B cell (primary cell): Measurements from ENCODE around the gene CLCA4. TPM values are rescaled to one million over a fixed set of nuclear protein-coding genes. Genes with fewer than 3 reads are reported as not detected.
"Not testable (repeated sequence)": the region's sequence is repeated elsewhere in the genome, so short reads cannot be mapped to it uniquely, and the experiment has no call there.

Experiments
- ATAC-seq: fragments of 200-7000 bp; cut with Tn5 transposase; one replicate; pipeline ENCODE4 v1.10.0; 2021; ENCODE audit warnings: low read depth, mild to moderate bottlenecking, moderate number of reproducible peaks, moderate library complexity
- CTCF ChIA-PET: fragments of 350-600 bp; sonication (Branson Sonifier 250); formaldehyde crosslinking; loops from one replicate; lab custom pipeline; 2021; ENCODE audit warnings: antibody characterized with exemption, inconsistent platforms; lab: Charles Lee
- POLR2A ChIA-PET: fragments of 350-600 bp; sonication (Branson Sonifier 250); formaldehyde crosslinking; loops from one replicate; lab custom pipeline; 2021; ENCODE audit warnings: antibody characterized with exemption; lab: Charles Lee
- DNase-seq: peaks from one replicate; pipeline ENCODE4 v3.0.0; 2013
- H2AFZ ChIP-seq: 2 replicates; pipeline ENCODE4 v1.6.1; 2012; ENCODE audit warnings: mild to moderate bottlenecking, low read depth, low read length; ENCODE audit not compliant: insufficient read depth, poor library complexity, severe bottlenecking
- H3K27ac ChIP-seq, 2 donors: 1 replicate in 1 of 2; 2 replicates in 1 of 2; pipeline ENCODE4 v1.5.1; 2012 to 2013; ENCODE audit warnings: low read length in 2 of 2, mild to moderate bottlenecking in 2 of 2, moderate library complexity in 1 of 2
- H3K27me3 ChIP-seq, 4 experiments: fragments of 200-600 bp in 1 of 4; sonication (generic) in 1 of 4; replicated peaks in 1 of 4; 1 replicate in 2 of 4; 2 replicates in 2 of 4; pipeline versions ENCODE4 v1.6.1 to v1.7.0; 2013 to 2016; ENCODE audit warnings: low read length in 3 of 4, mild to moderate bottlenecking in 2 of 4, mixed read lengths in 1 of 4, moderate library complexity in 1 of 4; ENCODE audit not compliant: insufficient read depth in 4 of 4, control insufficient read depth in 3 of 4; ENCODE audit errors: control extremely low read depth in 1 of 4
- H3K36me3 ChIP-seq, 2 experiments: replicated peaks in 1 of 2; 1 replicate in 1 of 2; 2 replicates in 1 of 2; pipeline versions ENCODE4 v1.6.1 to v1.7.1; 2013; ENCODE audit warnings: low read length in 1 of 2; ENCODE audit not compliant: insufficient read depth in 2 of 2, control insufficient read depth in 1 of 2; ENCODE audit errors: control extremely low read depth in 1 of 2, extremely low read depth in 1 of 2
- H3K4me1 ChIP-seq, 2 donors: fragments of 200-600 bp in 1 of 2; sonication (generic) in 1 of 2; 1 replicate in 1 of 2; 2 replicates in 1 of 2; pipeline versions ENCODE4 v1.5.1 to v1.6.1; 2013 to 2017; ENCODE audit warnings: low read length in 2 of 2; ENCODE audit not compliant: control insufficient read depth in 2 of 2, insufficient read depth in 2 of 2
- H3K4me2 ChIP-seq: replicated peaks from 2 replicates; pipeline ENCODE3; 2012; ENCODE audit warnings: mild to moderate bottlenecking, low read depth, low read length; ENCODE audit not compliant: poor library complexity, severe bottlenecking
- H3K4me3 ChIP-seq, 5 experiments: fragments of 200-600 bp in 1 of 5; sonication (generic) in 1 of 5; 1 replicate in 3 of 5; 2 replicates in 2 of 5; pipeline versions ENCODE4 v1.5.1 to v1.7.0; 2011 to 2016; ENCODE audit warnings: low read length in 4 of 5, mild to moderate bottlenecking in 4 of 5, low read depth in 2 of 5, control low read depth in 1 of 5, moderate library complexity in 1 of 5; ENCODE audit not compliant: insufficient read depth in 1 of 5; ENCODE audit errors: control extremely low read depth in 1 of 5, extremely low read depth in 1 of 5
- H3K79me2 ChIP-seq: fragments of 200-600 bp; sonication (generic); one replicate; pipeline ENCODE4 v1.6.0; 2016; ENCODE audit warnings: low read length; ENCODE audit not compliant: control insufficient read depth, insufficient read depth
- H3K9ac ChIP-seq: fragments of 200-600 bp; sonication (generic); 2 replicates; pipeline ENCODE4 v1.6.1; 2017; ENCODE audit warnings: mild to moderate bottlenecking, low read length, moderate library complexity
- H3K9me3 ChIP-seq, 3 donors: one replicate each; pipeline versions ENCODE4 v1.6.1 to v1.7.1; 2013; ENCODE audit warnings: low read length in 2 of 3; ENCODE audit not compliant: control insufficient read depth in 2 of 3, insufficient read depth in 1 of 3; ENCODE audit errors: control extremely low read depth in 1 of 3
- H4K20me1 ChIP-seq: 2 replicates; pipeline ENCODE4 v1.6.0; 2012; ENCODE audit warnings: mild to moderate bottlenecking, low read length; ENCODE audit not compliant: insufficient read depth, control insufficient read depth, poor library complexity, severe bottlenecking
- H3K27ac Mint-ChIP-seq: one replicate; pipeline ENCODE4 v1.8.0; 2021; ENCODE audit warnings: mixed read lengths
- H3K27me3 Mint-ChIP-seq: one replicate; pipeline ENCODE4 v1.8.0; 2021; ENCODE audit warnings: mixed read lengths
- H3K4me1 Mint-ChIP-seq: one replicate; pipeline ENCODE4 v1.8.0; 2021; ENCODE audit warnings: mixed read lengths
- H3K4me3 Mint-ChIP-seq: one replicate; pipeline ENCODE4 v1.8.0; 2021; ENCODE audit warnings: mixed read lengths
- H3K9me3 Mint-ChIP-seq: one replicate; pipeline ENCODE4 v1.8.0; 2022; ENCODE audit warnings: mixed read lengths; ENCODE audit not compliant: insufficient read depth
- CTCF ChIP-seq: fragments of 200-600 bp; IDR thresholded peaks from one replicate; pipeline ENCODE4 v1.8.0; 2022; ENCODE audit warnings: antibody characterized with exemption, mild to moderate bottlenecking
- EZH2 ChIP-seq: IDR thresholded peaks from 2 replicates; pipeline ENCODE4 v1.6.1; 2012; ENCODE audit warnings: borderline replicate concordance, low read depth, mild to moderate bottlenecking, moderate library complexity, low read length; ENCODE audit not compliant: insufficient read depth, poor library complexity, severe bottlenecking
- WGBS: methylation state at CpG from one replicate; pipeline ENCODE4 v1.1.5; 2013; ENCODE audit warnings: missing lambda C conversion rate; ENCODE audit not compliant: insufficient coverage; 5-methylcytosine and 5-hydroxymethylcytosine counted together
- intact Hi-C: fragments of 100-400 bp; cut with micrococcal nuclease; formaldehyde crosslinking; loops from one replicate; pipeline ENCODE4 v1.10.0; 2022
- polyA plus RNA-seq: library from polyadenylated mRNA; depleted of rRNA; stranded (reverse); fragments of >200 nt; gene quantifications from 2 replicates; pipeline ENCODE4 v1.2.3, GENCODE V29; 2012
- total RNA-seq, 2 donors: library from RNA; stranded (reverse); fragments of 120-200 nt in 1 of 2; gene quantifications; 1 replicate in 1 of 2; 2 replicates in 1 of 2; pipeline versions ENCODE4 v1.2.3 to v1.2.4, GENCODE V29; 2013 to 2022

The CLCA4 gene
- total and polyA plus RNA-seq, 2 donors (not counting 1 experiment from before 2014, with no cell fraction given): not detected

GRCh38 chr1:86502125-86502646, 44.7 kb upstream of the CLCA4 start:
- H3K4me2 ChIP-seq: peak overlapping the region; percentile 42
- H3K27ac ChIP-seq, POLR2A ChIA-PET, H3K4me1 Mint-ChIP-seq, H3K9me3 Mint-ChIP-seq, H3K79me2 ChIP-seq, H4K20me1 ChIP-seq, H3K9me3 ChIP-seq, H3K36me3 ChIP-seq: not testable (repeated sequence)
- H3K27me3 Mint-ChIP-seq: peaks cover 27% of the 10 kb centered on the region
- CTCF ChIA-PET: interaction anchor here (0.5 to 5.4 kb wide), 28 partner anchors 9 to 257 kb away, joined by 3 to 48 read pairs (median 4); partner anchors contain the start of genes CLCA1, ODF2L and SH3GLB1
- 49% methylated on average over 12 of the region's 16 CpGs for WGBS
- H3K4me1 ChIP-seq: peaks cover 0 to 21% of the 10 kb centered on the region in 2 donors
- peak overlapping the region; percentile 11 to 55 (median 48) for H3K4me3 ChIP-seq
- peak overlapping the region; percentile 68 for H3K4me3 Mint-ChIP-seq
- ATAC-seq: peak; percentile 55
- H3K27me3 ChIP-seq: peaks cover 0 to 11% (median 4%) of the 10 kb centered on the region in 4 experiments
- peak overlapping the region; percentile 5 for H2AFZ ChIP-seq
- H3K9ac ChIP-seq: peak overlapping the region; percentile 40
- H3K27ac Mint-ChIP-seq: peak overlapping the region; percentile 37
- TF ChIP-seq CTCF: peak; percentile 65
- intact Hi-C loops: loop anchor here (1.0 to 5.0 kb wide), 2 partner anchors 122 to 330 kb away; no protein-coding TSS in a partner anchor
- peak; percentile 70 for DNase-seq

- H4K20me1 ChIP-seq: no peaks in the 10 kb centered on the region
- ChIA-PET POLR2A (no interaction called here), CTCF (interaction anchor here (0.8 to 6.7 kb wide), 17 partner anchors 10 to 239 kb away, joined by 3 to 53 read pairs (median 6); partner anchors contain the start of genes CLCA1, ODF2L and SH3GLB1)
- Mint-ChIP-seq H3K27ac (no peak overlapping the region), H3K4me1 (peaks cover 8% of the 10 kb centered on the region), H3K9me3 (no peaks in the 10 kb centered on the region), H3K27me3 (peaks cover 28% of the 10 kb centered on the region), H3K4me3 (peak overlapping the region; percentile 68)
- ATAC-seq (no peak), DNase-seq (peak; percentile 65)
- intact Hi-C loops: loop anchor here (1.0 to 5.0 kb wide), 2 partner anchors 123 to 329 kb away; no protein-coding TSS in a partner anchor
- H3K4me1 ChIP-seq: peaks cover 0 to 21% of the 10 kb centered on the region in 2 donors
- no peak for TF ChIP-seq EZH2
- no peak for TF ChIP-seq CTCF
- peak overlapping the region; percentile 5 for H2AFZ ChIP-seq
- H3K4me3 ChIP-seq: peak overlapping the region; percentile 11 to 55 (median 48)
- WGBS: 43% methylated on average over 2 of the region's 18 CpGs
- H3K27ac ChIP-seq: no peak overlapping the region
- peak overlapping the region; percentile 42 for H3K4me2 ChIP-seq
- peak overlapping the region; percentile 40 for H3K9ac ChIP-seq
- H3K27me3 ChIP-seq: peaks cover 0 to 11% (median 4%) of the 10 kb centered on the region in 4 experiments
- no peaks in the 10 kb centered on the region for H3K9me3 ChIP-seq
- no peaks in the 10 kb centered on the region for H3K36me3 ChIP-seq
- H3K79me2 ChIP-seq: no peaks in the 10 kb centered on the region
These were observed 44.0 kb upstream of the CLCA4 start for GRCh38 chr1:86502721-86503405.
